Inflammatory macrophage treated with lipopolysaccharide for 4 hours (primary cell): ENCODE data around the gene DCTD.
"Not testable (repeated sequence)": the region's sequence is repeated elsewhere in the genome, so short reads cannot be mapped to it uniquely, and the experiment has no call there.

Experiments
- DNase-seq: peaks from one replicate; pipeline ENCODE4 v3.0.0-alpha.2; 2020

DCTD gene

DNA sequence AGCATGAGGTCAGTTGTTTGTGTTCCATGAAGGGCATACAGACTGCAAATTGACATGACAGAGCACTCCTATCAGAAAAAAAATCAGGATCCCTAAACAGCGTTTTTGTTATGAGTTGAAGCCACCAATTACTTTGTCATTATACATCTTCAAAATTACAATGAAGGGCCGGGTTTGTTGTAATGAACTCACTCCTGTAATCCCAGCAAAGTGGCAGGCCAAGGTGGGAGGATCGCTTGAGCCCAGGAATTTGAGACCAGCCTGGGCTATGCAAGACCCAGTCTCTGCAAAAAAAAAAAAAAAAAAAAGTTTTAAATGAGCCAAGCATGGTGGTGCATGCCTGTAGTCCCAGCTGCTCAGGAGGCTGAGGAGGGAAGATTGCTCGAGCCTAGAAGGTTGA lies 3.5 kb upstream of the DCTD start:
- no peak for DNase-seq

DNA sequence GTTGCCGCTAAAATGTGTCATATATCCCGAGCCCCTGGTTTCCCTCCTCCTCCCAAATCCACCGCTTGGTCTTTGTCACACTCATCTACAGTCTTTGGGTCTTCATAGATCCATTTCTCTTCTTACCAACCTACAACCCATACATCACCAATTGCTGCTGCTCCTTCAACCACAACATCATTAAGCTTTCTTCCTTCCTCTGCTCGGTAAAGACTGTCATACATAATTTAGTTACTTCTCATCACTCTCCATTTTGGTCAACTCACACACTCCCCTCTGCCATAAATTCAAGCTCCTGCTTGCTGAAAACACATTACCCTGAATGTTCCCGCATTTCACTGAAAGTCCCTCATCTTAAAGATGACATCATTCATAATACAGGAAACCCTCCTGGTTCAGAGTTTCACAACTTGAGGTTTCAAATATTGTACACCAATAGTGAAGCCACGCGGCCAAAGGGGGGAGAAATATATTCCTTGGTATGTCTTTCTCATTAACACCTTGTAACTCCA lies 1.7 kb upstream of the DCTD start:
- DNase-seq: peak; percentile 63

DNA sequence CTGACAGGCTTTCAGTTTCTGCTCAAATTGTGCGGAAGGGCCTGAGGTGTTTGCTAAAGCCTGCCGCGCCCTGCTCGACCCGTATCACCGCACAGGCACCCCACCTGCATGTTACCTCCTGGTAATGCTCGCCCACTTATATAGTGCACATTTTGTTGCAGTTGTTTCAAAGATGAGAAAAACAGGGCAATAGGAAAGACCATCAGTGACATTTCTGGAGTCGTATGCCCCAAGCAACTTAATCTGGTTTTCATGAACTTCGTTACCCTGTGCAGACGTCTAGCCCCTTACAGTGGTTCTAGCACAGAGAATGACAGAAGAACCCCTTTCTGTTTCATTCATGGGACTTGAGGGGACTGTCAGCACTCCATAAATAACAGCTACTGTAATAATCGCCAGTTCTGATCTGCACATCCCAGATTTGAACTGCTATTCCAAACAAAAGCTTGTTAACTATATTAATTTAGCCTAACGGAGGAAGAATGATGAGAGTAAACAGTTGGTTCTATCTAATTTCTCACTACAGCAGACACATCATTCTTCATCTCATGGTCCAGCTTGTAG lies 940 bp upstream of the DCTD start:
- DNase-seq: peak; percentile 25

DNA sequence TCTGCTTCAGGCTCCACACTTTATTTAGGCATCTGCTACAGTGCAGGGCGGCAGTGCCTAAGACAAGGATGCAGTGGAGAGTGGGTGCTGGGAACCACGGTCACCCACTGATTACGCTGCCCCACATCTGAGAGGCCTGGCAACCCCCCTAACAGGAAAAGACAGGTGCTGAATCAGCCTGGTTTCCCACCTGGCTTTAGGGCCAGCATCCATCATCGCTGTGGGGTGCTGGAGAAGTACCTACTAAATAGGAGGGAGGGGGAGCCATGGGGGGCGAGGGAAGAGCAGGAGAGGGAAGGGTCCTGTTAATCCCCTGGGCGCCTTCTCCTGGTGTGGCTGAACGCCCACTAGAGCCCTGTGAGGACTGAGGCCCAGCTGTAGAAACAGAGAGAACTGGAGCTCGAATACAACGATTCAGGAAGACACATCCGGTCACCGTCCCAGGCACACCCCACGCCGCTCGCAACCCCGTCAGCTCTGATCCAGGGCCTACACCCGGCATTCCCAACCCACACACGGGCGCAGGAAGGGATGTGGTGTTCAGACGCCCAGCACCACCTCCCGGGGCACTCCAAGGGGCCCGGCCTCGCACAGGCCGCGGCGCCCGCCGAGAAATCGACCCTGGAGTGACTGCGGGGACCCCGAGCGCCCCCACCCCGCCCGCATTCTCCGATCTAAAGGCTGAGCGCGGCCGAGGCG lies 554 bp downstream of the DCTD start:
- DNase-seq: peak; percentile 66

DNA sequence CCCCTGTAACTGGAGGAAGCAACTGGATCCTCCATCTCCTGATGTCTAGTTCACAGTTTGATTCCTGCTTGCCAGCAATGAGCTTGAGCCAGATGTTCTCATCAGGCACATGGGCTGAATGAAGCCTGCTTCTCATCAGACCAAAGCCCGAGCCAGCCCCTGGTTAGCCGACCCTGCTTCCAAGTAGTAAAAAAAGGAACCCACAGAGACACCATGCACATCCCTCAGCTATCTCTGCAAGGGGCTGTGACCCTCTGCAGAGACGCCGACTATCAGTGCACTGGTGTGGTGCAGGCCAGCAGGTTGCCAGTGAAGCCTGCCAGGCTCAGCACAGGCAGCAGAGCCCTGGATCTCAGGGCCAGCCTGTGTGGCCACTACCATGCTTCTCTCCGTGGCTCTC lies 2.8 kb downstream of the DCTD start:
- DNase-seq: no peak

DNA sequence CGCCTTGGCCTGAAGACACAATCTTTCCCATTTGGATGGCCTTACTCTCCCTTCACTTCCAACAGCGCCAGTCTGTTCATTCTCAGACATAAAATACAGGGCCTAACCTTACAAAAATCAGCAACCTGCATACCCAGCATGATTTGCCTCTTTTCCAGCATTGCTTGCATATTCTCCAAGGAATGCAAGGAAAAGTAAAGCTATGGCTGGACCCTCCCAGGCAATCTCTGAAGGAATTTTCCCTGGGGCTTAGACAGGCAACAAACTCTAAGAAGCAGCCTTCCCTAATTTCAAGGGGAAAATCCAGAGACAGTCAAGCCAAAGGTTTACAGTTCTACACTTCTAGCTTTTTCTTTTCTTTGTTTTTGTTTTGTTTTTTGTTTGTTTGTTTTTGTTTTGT lies 3.6 kb downstream of the DCTD start:
- no peak for DNase-seq

DNA sequence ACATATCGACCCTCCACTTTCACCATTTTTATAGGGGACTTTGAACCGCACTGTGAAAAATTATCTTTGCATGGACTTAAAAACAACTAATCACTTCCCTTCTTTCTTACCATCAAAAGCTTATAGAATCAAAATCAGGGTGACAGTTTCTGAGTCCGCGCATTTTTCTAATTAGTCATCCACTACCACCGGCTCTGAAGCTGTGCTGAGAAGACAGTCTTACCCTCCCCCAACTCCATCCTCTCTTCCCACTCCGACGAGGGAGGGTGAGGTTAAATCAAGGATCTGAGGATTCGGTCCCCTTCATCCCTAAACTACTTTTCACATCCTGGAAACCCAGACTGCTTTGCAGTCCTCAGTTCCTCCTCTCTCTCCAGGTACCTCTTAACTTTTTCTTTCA lies 4.2 kb downstream of the DCTD start:
- no peak for DNase-seq

DNA sequence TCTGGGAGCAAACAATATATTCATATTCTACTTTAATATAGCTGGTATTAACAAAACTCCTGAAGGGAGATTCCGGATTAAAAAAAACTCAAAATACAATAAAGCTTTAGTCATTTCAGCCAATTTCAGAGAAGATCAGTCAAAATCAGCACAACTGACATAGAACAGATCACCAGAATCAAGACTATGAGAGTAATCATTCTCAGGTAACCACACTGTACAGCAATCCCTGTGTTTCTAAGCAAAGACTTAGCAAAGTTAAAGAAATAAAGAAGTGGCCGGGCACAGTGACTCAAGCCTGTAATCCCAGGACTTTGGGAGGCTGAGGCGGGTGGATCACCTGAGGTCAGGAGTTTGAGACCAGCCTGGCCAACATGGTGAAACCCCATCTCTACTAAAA lies 9.1 kb downstream of the DCTD start:
- no peak for DNase-seq

DNA sequence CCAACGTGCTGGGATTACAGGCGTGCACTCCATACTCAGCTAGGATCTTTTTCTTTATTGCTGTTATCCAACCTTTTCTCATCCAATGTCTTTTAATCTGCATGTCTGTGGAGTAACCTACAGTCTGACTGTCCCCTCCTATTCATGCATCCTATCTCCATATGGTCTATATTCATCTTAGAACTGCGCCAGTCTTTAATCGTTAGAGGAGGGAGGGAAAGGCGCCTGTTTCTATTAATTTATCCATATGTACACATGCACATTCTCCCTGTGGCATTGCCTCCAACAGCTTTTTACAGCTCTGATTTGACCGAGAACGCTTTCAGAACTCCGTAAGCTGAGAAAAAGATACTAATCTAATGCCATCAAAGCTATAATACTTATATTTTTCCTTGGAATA lies 9.8 kb downstream of the DCTD start:
- DNase-seq: no peak

DNA sequence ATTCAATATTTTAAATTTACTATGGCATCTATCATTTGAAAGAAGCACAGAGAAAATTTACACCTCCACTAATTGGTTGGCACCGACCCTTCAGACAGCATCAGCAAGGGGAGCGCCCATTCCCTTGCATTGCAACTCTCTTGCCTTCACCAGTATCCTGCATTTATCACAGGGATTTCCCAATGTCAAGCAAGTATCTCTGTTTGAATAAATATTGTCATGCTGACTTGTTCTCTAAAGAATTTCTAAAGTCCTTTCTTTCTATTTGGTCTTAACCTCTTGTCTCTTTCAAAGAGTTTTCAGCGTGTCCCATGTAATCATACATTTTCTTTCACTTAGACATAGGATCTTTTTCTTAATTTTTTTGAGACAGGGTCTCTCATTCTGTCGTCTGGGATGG lies 10.4 kb downstream of the DCTD start:
- no peak for DNase-seq

DNA sequence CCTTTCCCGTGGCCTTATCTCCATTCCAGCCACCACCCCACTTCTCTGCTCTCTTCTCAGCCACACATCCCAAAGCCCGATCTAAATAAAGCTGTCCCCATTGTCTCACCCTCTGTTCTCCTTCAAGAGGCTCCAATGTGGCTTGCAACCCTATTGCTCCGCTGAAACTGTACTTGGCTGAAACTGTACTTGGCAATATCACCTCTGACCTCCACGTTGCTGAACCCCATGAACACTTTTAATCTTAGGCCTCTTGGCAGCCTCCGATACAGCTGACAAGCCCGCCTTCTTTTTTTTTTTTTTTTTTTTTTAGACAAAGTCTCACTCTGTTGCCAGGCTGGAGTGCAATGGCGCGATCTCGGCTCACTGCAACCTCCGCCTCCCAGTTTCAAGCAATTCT lies 12.1 kb downstream of the DCTD start:
- no peak for DNase-seq

DNA sequence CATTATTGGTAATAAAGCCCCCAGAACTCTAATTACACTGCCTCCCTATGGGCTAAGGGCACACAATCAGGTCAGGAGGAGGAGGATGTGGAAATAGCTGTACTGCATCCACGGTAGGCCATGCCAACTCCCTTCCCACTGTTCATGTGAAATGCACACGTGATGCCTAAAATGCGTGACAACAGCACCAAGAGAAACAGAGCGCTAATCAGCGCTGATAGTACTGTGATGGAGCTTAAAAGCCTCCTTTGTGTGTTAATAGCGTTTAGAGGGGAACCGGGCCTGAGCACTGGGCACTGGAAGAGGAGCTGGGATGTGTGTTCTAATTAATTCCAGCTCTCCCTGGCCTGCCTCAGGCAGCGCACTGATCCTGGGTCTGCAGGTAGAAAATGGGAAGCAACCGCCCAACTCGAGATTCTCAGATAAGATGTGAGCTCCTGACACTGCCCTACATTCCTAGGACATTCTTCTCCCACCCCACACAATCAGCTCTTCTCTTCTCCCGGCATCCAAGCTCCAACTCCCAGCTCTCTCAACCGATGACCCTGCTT lies 12.9 kb downstream of the DCTD start:
- DNase-seq: no peak

DNA sequence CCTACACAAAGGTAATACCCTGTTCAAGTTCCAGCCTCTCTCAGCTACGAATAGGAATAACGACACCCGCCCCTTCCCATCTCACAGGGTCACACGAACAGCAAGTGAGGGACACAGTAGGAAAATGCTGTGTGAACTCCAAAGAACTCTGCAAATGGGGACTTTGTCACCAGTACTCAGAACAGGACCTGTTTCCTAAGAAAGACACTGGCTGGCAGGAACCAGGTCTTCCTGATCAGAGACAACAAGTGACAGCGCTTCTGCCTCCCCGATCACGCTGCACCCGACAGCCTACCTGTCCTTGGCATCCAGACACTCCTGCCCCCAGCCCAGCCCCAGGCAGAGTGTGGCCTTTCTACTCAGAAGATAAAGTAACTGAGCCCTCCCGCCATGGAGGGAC lies 14.2 kb downstream of the DCTD start:
- DNase-seq: no peak

DNA sequence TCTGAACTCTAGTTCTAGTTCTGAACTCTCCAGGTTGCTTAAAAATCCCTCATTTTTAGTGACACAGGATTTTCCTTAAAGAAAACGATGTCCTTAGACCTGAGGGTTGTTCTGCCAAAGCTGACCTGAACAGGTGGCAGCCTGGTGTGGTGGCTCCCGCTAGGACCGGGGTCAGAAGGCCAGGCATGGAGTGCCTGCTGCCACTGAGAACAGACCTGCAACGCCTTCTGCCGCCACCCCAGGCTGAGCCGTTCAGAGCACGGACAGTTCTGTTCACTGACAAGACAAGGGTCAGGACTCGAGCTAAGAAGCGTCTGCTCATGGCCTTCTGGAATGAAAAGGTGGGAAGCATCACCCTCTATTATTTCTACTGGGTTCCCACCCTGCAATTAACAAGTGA lies 15.8 kb downstream of the DCTD start:
- no peak for DNase-seq

DNA sequence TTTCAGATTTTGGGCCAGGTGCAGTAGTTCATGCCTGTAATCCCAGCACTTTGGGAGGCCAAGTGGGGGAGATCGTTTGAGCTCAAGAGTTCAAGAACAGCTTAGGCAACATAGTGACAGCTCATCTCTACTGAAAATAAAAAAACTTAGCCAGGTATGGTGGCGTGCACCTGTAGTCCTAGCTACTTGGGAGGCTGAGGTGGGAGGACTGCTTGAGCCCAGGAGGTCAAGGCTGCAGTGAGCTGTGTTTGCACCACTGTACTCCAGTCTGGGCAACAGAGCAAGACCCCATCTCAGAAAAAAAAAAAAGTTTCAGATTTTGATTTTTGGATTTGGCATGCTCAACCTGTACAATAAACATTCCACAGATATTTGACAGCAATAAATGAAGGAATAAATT lies 17.2 kb downstream of the DCTD start:
- not testable (repeated sequence) for DNase-seq

DNA sequence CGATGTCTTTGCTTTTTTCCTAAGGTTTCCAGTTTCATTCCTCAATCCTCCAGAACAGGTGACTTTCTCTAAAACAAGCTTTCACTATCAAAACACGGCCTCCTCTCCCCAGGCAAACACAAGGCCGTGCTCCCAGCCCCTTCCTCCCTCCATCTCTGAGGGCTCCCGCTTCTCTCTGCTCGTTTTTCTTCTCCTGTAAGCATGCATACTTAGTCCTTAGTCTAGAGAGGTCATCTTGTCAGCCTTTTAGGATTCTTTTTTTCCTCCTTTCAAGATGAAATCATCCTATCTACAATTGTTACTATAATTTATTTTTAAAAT lies 18.7 kb downstream of the DCTD start:
- DNase-seq: no peak

DNA sequence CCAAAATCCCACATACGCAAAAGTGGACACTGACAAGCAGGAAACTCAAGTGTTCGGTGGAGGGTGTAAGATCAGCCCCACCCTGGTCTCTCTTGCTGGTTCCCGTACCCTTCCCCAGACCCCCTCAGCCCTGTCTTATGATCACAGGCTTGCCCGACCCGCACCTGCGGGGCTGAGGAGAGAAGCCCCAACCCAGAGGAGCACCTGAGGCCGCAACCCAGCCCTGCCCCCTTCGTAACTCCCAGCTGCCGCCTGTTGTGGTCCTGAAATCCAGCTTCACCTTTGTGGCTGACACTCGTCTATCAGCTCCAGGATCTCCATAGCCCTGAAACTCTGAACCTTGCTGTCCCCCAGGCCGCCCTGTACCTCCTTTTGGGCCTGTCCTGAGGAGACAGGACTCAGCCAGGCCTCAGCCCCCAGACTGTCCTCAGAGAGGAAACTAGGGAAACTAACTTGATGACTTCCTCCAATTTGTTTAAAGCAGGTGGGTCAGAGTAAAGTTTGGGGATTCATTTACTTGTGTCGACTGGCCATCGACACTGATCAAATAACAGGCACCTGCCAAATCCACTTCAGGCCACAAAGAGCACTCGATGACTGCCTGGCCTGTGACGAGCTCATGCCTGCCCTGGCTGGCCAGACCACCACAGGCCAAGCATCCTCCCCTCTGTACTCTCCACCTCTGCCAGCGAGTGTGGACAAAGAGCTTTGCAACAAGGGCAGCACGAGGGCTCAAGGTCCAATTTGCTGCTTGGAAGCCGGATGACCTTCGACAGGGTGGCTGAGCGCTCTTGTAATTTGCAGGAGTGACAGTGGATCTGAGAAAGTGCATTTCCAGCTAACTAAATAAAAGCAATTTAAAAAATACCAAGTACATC lies 19.3 kb downstream of the DCTD start:
- no peak for DNase-seq

DNA sequence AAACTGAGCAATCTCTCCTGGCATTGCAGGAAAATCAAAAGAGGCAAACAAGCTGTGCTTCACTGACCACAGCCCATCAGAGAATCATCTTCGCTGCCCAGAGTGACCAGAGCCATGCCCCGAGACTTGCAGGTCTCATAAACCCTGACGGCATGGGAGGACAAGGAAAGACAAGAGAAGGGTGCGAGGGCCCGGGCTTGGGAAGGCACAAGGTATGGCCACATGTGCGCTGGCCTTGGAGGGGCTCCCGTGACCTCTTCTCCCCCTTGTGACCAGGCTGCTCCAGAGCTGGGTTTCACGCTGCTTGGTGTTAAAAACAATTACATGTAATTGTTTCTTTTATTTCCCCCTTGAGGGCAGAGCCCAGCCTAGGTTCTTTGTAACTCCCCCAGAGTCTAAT lies 20.8 kb downstream of the DCTD start:
- DNase-seq: no peak

DNA sequence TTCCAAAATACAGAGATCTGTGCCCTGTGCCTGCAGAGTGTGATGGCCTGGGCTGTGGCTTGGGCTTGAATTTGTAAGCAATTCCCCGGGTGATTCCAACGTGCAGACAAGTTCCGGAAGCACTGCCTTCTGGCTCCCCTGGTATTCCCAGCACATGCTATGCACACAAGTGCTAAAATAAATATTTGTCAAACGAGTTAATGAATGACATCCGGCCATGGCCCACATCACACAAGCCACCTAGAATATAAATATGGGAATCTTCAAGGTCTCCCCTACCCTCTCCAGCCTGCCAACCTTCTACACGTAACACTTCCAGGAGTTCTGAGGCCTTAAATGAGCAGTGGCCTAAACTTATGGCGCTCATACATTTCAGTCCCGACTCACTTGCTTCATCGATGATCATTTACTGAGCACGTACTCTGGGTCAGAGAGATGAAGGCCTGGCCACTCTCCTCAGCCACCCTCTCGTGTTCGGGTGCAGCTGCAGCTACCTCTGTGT lies 21.3 kb downstream of the DCTD start:
- no peak for DNase-seq

DNA sequence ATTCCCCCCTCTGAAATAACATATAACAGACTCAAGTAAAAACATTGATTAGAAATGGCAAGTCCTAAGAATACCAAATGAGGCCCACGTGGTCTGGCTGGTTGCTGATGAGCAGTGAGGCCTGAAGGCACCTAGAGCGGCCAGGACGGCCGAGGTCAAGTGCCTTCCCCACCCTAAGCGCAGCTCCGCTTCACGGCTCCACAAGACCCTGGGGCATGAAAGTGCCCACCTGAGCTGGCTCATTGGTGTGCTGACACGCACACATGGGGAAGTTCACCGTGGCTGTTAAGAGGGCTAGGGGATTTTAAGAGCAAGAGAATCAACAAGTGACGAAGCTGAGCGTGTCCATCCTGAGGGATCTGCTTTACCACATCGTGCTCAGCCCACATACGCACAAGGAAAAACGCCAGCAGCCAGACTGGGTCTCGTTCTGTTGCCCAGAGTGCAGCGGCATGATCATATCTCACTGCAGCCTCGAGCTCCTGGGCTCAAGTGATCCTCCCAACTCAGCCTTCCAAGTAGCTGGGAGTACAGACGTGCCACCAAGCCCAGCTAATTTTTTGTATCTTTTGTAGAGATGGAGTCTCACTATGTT lies 22.4 kb downstream of the DCTD start:
- DNase-seq: no peak

DNA sequence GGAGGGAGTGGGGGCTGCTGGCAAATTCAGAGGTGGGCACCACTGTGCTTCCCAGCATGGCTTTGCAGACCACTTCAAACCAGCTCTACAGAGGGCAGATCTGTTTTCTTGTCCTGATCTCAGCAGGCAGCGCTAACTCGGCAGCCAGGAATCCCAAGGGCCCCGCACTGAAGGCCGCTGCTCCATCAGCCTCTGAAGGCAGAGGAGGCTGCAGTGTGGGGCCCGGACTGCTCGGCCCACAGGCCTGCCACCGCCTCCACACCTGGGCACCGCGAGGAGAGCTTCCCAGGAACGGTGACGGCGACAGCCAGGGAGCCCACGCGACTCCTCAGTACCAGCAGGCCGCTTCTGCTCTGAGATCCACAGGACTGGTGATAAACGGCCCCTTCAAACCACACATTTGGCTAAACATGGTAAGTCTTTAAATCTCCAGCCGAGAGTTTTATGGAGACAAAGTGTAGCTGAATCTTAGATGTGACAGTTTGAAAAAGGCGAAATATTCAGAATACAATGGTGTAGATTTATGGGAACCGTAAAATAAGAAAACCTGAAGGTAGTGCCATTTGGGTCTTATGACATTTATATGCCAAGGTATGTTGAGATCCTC lies 23.6 kb downstream of the DCTD start:
- DNase-seq: no peak

DNA sequence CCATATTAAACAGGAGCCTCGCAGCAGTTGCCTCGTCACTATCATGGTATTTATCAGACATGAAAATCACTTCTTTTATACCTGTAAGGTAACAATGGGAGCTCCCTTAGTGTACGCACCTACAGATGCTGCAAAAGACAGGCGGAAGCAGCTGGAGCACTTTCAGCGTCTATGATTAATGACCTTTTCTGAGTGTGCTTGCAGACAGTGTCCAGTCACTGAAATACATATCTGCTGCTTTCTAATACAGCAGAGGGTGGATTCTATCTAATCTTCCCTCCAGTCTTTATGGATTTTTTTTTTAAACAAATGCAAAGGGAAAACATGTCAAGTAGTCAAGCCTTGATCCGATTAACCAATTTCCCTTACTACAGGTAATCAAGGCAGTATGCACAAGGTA lies 24.1 kb downstream of the DCTD start:
- DNase-seq: no peak

DNA sequence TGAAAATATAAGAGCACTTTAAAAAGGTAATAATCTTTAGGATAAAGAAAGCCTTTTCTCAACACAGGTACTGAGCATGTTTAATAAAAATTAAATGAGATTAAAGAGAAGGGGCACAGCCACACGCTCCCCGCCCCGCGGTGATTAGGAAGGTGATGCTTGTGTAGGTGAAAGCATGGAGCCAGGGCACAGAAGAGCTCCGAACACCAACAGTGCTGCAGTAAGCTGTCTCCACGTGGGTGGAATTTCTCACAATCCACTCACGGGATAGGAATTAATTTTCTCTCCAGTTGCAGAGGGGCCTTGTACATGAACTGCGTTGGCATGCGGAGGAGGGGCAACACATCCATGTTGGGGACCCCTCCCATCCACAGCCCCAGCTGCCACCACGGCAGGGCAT lies 27.0 kb downstream of the DCTD start:
- no peak for DNase-seq
